OCI-M2 (cell line): Measurements from ENCODE around the gene MIEF2.

Experiments used
- DNase-seq: peaks from one replicate; lab custom pipeline; 2025; ENCODE audit not compliant: unreplicated experiment; lab: John Stamatoyannopoulos, UW

Gene MIEF2

DNA sequence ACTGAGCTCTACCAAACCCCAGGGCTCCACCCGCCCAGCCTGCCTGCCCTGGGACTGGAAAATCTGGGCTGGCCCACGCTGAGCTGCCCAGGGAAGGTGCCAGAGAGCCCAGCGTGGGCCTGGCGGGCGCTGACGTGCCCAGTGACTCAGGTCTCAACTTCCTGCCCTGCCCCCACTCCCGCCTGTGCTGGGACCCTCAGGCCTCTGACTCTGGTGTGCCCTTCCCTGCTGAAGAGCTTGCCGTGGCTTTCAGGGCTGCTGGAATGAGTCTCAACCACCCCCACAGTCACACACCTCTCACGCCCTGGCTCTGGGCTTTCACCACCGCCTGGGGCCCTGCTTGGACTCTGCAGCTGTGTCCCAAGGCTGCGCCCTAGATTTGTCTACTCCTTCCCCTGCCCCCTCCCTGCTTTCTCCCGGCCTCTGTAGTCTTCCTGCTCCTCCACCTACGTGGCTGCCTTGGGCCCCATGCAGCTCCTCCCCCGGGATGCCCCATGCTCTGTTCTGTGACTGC, 24.7 kb upstream of the MIEF2 start:
- no peak for DNase-seq

GRCh38 chr17:18236494-18236893, 24.0 kb upstream of the MIEF2 start:
- no peak for DNase-seq

DNA sequence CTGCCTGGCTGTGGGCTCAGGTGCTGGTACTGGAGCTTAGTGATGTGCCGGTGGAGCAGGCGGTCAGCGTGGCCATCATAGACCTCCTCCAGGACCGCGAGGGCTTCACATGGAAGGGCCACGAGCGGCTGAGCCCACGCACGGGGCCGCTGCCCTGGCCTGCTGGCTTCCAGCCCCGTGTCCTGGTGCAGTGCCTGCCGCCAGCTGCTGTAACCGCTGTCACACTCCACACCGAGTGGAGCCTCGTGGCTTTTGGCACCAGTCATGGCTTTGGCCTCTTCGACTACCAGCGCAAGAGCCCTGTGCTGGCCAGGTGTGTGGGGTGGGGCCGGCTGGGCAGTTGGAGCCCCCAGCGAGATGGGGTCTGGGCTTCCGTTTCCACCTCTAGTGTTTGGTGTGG, 23.0 kb upstream of the MIEF2 start:
- no peak for DNase-seq

GRCh38 chr17:18238299-18238698, 22.2 kb upstream of the MIEF2 start:
- no peak for DNase-seq

DNA sequence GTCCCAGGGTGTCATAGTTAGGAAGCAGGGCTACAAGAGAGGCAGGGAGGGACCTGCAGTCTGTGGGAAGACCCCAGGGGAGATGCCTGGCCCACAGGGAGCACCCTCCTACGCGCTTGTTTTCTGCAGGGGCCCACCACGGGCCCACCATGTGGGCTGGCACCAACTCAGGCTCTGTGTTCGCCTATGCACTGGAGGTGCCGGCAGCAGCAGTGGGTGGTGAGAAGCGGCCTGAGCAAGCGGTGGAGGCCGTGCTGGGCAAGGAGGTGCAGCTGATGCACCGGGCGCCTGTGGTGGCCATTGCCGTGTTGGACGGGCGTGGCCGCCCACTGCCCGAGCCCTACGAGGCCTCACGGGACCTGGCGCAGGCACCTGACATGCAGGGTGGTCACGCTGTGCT, 20.0 kb upstream of the MIEF2 start:
- no peak for DNase-seq

DNA sequence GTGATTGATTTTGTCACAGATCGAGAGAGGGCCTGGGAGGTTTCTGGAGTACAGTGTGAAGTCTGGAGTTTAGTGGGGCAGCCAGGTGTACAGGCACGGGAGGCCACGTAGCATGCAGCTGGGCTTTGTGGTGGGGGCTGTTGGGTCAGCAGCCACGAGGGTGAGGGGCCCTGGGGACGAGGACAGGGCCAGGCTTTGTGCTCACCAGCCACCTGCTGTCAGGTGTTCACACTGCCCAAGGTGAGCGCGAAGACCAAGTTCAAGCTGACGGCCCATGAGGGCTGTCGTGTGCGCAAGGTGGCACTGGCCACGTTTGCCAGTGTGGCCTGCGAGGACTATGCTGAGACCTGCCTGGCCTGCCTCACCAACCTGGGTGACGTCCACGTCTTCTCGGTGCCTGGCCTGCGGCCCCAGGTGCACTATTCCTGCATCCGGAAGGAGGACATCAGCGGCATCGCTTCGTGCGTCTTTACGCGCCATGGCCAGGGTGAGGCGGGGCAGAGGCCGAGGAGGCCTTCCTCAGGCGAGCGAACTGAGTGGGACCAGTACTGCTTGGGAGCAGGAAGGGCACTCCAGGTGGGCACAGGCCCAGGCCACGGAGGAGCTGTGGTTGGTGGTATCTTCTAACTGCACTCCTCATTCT, 19.1 kb upstream of the MIEF2 start:
- DNase-seq = no peak

DNA sequence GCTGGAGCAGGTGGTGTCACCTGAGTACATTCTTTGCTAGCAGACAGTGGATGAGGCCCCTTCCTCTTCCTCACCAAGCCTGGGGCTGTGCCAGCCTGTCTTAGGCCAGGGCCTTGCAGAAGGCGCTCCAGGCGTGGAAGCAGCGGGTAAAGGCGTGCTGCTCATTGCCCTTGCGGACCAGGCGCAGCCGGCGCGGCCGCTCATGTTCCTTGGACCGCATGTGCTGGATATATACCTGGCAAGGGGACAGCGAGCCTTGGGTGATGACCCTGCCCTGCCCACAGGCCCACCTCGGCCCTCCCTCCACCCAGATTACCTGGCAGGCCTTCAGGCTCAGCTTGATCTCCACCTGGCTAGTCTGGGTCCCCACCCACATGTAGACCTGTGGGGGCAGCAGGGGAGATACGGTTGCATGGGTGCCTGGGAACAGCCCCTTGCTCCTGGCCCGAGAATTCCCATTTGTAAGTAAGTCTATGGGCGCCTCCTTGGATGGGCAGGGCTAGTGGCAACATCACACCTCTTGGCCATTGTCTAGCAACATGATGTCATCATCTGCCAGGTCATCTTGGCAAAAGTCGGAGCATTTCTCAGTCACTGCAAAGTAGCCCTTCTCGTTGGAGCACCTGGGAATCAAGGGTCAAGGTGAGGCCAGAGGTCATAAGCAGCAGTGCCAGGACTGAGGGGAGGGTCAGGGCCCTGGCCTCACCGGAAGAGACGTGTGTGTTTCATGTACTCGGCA, 15.3 kb upstream of the MIEF2 start:
- no peak for DNase-seq

GRCh38 chr17:18246109-18246725, 14.2 kb upstream of the MIEF2 start:
- no peak for DNase-seq

- DNase-seq = no peak
Observed at GRCh38 chr17:18246880-18247612, 13.4 kb upstream of the MIEF2 start.

GRCh38 chr17:18247613-18248001, 12.9 kb upstream of the MIEF2 start:
- DNase-seq = no peak

GRCh38 chr17:18248300-18248731, 12.1 kb upstream of the MIEF2 start:
- no peak for DNase-seq

- DNase-seq = no peak
Observed at GRCh38 chr17:18248811-18249210, 11.7 kb upstream of the MIEF2 start.

- DNase-seq = no peak
Observed at GRCh38 chr17:18250259-18250658, 10.2 kb upstream of the MIEF2 start.

DNA sequence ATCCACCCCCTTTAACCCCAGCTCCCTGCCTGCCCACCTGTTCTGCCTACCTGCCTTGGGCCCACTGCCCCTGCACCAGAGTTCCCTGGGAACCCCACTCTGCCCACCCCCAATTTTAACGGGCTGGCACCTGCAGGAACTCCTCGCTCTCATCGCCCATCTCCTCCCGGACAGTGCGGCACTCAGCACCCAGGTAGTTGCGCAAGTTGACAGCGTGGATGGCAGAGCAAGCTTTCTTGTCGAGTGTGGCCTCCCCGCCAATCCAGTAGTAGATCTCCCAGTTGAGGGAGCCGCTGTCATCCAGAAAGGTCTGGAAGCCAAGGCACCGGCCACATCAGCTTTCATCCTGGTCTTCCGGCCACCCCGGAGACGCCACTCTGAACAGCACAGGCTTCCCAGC, 9.8 kb upstream of the MIEF2 start:
- DNase-seq = no peak

GRCh38 chr17:18251204-18251603, 9.3 kb upstream of the MIEF2 start:
- DNase-seq = no peak

DNA sequence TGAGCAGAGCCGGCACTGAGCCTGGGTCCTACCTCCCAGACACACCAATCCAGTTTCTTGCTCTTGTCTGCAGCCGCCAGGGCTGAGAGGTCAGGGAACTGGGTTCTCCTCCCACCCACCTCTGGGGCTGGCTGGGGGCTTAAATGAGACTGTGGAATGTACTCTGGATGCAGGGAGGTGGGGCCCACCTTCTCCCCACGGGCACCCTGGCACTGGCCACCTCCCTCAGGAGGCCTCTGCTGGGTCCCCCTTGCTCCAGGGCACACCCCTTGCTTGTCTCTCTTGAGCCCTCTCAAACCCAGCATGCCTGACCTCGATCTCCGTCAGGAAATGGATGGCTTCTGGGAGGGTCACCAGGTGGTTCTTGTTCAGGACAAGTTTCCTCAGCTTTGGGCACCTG, 8.3 kb upstream of the MIEF2 start:
- no peak for DNase-seq

DNA sequence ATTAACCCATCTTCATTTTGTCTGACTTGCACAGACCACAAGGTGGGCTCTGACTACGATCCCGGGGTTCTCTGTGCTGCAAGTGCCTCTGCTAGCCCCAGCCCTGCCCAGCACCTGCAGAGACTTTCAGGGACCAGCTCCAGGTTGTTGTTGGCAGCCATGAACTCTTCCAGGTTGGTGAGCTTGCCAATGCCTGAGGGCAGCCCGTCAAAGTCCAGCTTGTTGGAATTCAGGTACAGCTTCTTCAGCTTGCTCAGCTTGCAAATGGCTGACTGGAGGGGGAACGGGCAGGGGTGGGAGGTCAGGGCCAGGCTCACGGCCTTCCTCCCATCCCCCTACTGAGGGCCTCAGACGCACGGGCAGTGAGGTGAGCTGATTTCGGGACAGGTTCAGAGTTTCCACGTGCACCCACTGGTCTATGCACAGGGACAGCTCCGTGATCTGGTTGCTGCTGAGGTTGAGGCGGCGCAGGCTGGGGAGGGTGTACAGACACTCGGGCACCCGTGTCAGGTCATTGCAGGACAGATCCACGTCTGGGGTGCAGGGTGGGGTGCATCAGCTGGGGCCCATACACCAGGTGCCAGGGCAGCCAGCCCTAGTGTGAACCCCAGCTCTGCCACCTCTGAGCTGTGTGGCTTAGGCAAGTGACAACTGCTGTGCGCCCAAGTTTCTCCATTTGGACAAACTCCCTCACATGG, 7.1 kb upstream of the MIEF2 start:
- no peak for DNase-seq

DNA sequence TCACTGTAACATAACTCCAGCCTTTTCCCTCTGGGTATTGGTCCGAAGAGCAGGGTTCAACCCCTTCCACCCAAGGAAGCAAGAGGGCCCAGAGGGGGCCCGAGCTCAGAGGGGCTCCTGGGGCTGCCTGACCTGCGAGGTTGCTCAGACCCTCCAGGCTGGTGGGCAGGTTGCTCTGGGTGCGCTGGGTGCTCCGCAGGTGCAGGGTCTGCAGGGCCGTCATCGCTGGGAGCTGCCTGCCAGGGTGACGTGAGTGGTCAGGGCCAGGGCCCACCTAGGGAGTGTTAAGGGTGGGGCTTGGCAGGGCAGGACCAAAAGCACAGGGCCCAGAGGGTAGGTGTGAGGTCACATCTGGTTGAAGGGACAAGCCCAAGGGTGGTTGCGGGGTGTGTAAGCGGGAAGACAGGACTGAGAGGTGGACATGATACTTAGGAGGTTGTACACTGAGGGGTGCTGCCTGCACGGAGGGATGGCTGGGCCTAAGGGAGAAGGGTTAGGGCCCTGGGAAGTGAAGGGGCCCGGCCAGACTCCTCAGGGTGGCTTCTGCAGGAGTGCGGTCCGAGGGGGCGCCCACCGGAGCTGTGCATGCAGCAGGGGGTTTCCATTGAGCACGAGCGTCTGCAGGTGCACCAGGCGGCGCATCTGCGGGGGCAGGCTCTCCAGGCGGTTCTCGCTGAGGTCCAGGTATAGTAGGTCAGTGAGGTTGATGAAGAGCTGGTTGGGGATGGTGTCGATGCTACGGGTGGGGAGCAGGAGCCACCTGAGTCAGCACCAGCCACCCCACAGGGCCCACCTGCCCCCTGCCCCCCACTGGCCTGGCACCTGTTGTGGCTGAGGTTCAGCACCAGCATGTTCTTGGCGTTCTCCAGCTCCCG, 6.3 kb upstream of the MIEF2 start:
- DNase-seq = no peak

DNA sequence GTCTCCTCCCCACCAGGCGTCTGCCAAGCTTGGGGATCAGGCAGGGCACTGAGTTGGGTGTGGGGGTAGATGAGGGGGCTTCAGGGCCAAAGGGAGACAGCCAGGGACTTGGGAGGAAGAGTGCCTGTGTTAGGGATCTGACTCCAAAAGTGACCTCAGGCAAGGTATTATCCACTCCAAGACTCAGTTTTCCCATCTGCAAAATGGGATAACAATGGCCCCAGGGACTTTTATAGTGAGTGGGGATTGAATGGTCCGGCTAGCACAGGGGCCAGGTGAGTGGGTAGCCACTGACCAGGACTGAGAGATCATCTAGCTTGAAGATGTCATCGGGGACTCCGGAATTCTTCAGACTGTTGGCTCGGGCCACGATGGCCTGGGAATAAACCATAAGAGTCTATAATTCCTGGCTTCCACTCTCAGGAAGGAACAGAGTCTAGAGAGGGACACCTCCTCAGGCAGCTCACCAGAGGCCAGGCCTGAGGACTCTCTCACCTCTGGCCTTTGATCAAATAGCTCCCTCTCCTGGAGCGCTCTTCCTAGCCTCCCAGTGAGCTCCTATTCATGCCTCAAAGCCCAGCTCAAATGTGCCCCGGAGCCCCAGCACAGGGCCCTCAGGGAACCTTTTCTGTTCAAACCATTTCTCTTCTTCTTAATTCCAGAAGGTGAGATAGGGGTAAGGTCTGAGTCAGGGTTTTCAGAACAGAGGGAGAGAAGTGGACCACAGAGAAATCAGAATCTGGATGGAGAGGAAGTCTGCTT, 5.4 kb upstream of the MIEF2 start:
- no peak for DNase-seq
